H9 (cell line): ENCODE data around the gene MOV10L1. TPM values are rescaled to one million over a fixed set of nuclear protein-coding genes. Genes with fewer than 3 reads are reported as not detected.

Experiments used
- DNase-seq: peaks from one replicate; pipeline ENCODE4 v3.0.0-alpha.2; 2017
- H2AFZ ChIP-seq: one replicate; pipeline ENCODE4 v1.6.1; 2013; ENCODE audit warnings: mild to moderate bottlenecking, low read length, control low read depth, moderate library complexity
- H2AK5ac ChIP-seq: 2 replicates; pipeline ENCODE4 v1.6.1; 2013; ENCODE audit warnings: low read length, control low read depth, mixed read lengths; ENCODE audit not compliant: insufficient read length
- H2BK120ac ChIP-seq: one replicate; pipeline ENCODE4 v1.6.1; 2013; ENCODE audit warnings: low read depth, mild to moderate bottlenecking, low read length, control low read depth, inconsistent platforms; ENCODE audit not compliant: poor library complexity, severe bottlenecking
- H2BK12ac ChIP-seq: 2 replicates; pipeline ENCODE4 v1.6.1; 2013; ENCODE audit warnings: low read length, control low read depth, mixed read lengths, low read depth; ENCODE audit not compliant: insufficient read length
- H2BK15ac ChIP-seq: 2 replicates; pipeline ENCODE4 v1.6.1; 2013; ENCODE audit warnings: low read depth, low read length, control low read depth
- H2BK20ac ChIP-seq: one replicate; pipeline ENCODE4 v1.6.1; 2013; ENCODE audit warnings: low read depth, mild to moderate bottlenecking, low read length, control low read depth, inconsistent platforms; ENCODE audit not compliant: poor library complexity, severe bottlenecking
- H2BK5ac ChIP-seq: 2 replicates; pipeline ENCODE4 v1.6.1; 2013; ENCODE audit warnings: low read length, control low read depth, mixed read lengths; ENCODE audit not compliant: insufficient read length
- H3K14ac ChIP-seq: 2 replicates; pipeline ENCODE4 v1.6.1; 2013; ENCODE audit warnings: low read length, control low read depth; ENCODE audit not compliant: insufficient read depth
- H3K18ac ChIP-seq: 2 replicates; pipeline ENCODE4 v1.6.1; 2013; ENCODE audit warnings: low read depth, mild to moderate bottlenecking, mixed read lengths, low read length, control low read depth; ENCODE audit not compliant: insufficient read length
- H3K23ac ChIP-seq: 2 replicates; pipeline ENCODE4 v1.6.1; 2013; ENCODE audit warnings: low read length, control low read depth, mixed read lengths, low read depth; ENCODE audit not compliant: insufficient read length
- H3K23me2 ChIP-seq: 2 replicates; pipeline ENCODE4 v1.6.1; 2013; ENCODE audit warnings: low read depth, mild to moderate bottlenecking, mixed read lengths, low read length, control low read depth; ENCODE audit not compliant: insufficient read length, poor library complexity, severe bottlenecking
- H3K27ac ChIP-seq: 2 replicates; pipeline ENCODE4 v1.5.1; 2013; ENCODE audit warnings: low read length, control low read depth, mixed read lengths, low read depth; ENCODE audit not compliant: insufficient read length
- H3K27me3 ChIP-seq: 2 replicates; pipeline ENCODE4 v1.6.1; 2013; ENCODE audit warnings: low read length, control low read depth, inconsistent platforms; ENCODE audit not compliant: insufficient read depth
- H3K4ac ChIP-seq: 2 replicates; pipeline ENCODE4 v1.6.1; 2013; ENCODE audit warnings: low read depth, mild to moderate bottlenecking, control low read depth, inconsistent platforms, low read length, moderate library complexity
- H3K4me1 ChIP-seq: 2 replicates; pipeline ENCODE4 v1.6.1; 2013; ENCODE audit warnings: low read length, control low read depth, inconsistent platforms; ENCODE audit not compliant: insufficient read depth
- H3K4me2 ChIP-seq: 2 replicates; pipeline ENCODE4 v1.6.1; 2013; ENCODE audit warnings: low read length, control low read depth, mixed read lengths; ENCODE audit not compliant: insufficient read length, insufficient read depth
- H3K56ac ChIP-seq: 2 replicates; pipeline ENCODE4 v1.6.1; 2013; ENCODE audit warnings: low read depth, mild to moderate bottlenecking, mixed read lengths, low read length, control low read depth; ENCODE audit not compliant: insufficient read length
- H3K79me1 ChIP-seq: 2 replicates; pipeline ENCODE4 v1.6.1; 2013; ENCODE audit warnings: low read depth, mild to moderate bottlenecking, moderate library complexity, low read length, control low read depth, inconsistent platforms; ENCODE audit not compliant: insufficient read depth, poor library complexity, severe bottlenecking
- H3K79me2 ChIP-seq: 2 replicates; pipeline ENCODE4 v1.6.1; 2013; ENCODE audit warnings: low read length, control low read depth, inconsistent platforms; ENCODE audit not compliant: insufficient read depth
- H3K9ac ChIP-seq: 2 replicates; pipeline ENCODE4 v1.6.1; 2013; ENCODE audit warnings: low read length, control low read depth, mixed read lengths; ENCODE audit not compliant: insufficient read length; ENCODE audit errors: extremely low read depth
- H3K9me3 ChIP-seq: one replicate; pipeline ENCODE4 v1.6.1; 2013; ENCODE audit warnings: low read depth, low read length, inconsistent platforms; ENCODE audit not compliant: control insufficient read depth
- H3T11ph ChIP-seq: one replicate; pipeline ENCODE4 v1.6.1; 2013; ENCODE audit warnings: mild to moderate bottlenecking, low read length, control low read depth, inconsistent platforms
- H4K20me1 ChIP-seq: one replicate; pipeline ENCODE4 v1.6.1; 2013; ENCODE audit not compliant: control insufficient read depth, insufficient read length, insufficient read depth
- H4K5ac ChIP-seq: 2 replicates; pipeline ENCODE4 v1.6.1; 2013; ENCODE audit warnings: low read depth, mild to moderate bottlenecking, mixed read lengths, low read length, control low read depth; ENCODE audit not compliant: insufficient read length
- H4K8ac ChIP-seq: replicated peaks from 2 replicates; pipeline ENCODE4 v1.6.1; 2013; ENCODE audit warnings: low read length, control low read depth, mixed read lengths, low read depth; ENCODE audit not compliant: insufficient read length
- H4K91ac ChIP-seq: 2 replicates; pipeline ENCODE4 v1.6.1; 2013; ENCODE audit warnings: low read depth, mild to moderate bottlenecking, moderate library complexity, mixed read lengths, low read length, control low read depth; ENCODE audit not compliant: insufficient read length
- H3K27ac Mint-ChIP-seq, 3 experiments: 2 replicates in 2 of 3; 3 replicates in 1 of 3; pipeline ENCODE4 v1.8.0; 2020 to 2021; ENCODE audit warnings: mixed read lengths in 3 of 3, mild to moderate bottlenecking in 1 of 3, moderate library complexity in 1 of 3
- H3K27me3 Mint-ChIP-seq: 2 replicates; pipeline ENCODE4 v1.8.0; 2021; ENCODE audit warnings: low read depth, mild to moderate bottlenecking, moderate library complexity, mixed read lengths
- H3K36me3 Mint-ChIP-seq, 3 experiments: 2 replicates in 2 of 3; 3 replicates in 1 of 3; pipeline ENCODE4 v1.8.0; 2020 to 2021; ENCODE audit warnings: low read depth in 3 of 3, mixed read lengths in 3 of 3; ENCODE audit not compliant: insufficient read depth in 1 of 3
- H3K4me1 Mint-ChIP-seq, 2 experiments: 2 replicates each; pipeline ENCODE4 v1.8.0; 2020; ENCODE audit warnings: mixed read lengths in 2 of 2
- H3K4me3 Mint-ChIP-seq, 2 experiments: 2 replicates in 1 of 2; 3 replicates in 1 of 2; pipeline ENCODE4 v1.8.0; 2020 to 2021; ENCODE audit warnings: mild to moderate bottlenecking in 2 of 2, mixed read lengths in 2 of 2, moderate library complexity in 1 of 2
- H3K9me3 Mint-ChIP-seq, 2 experiments: 2 replicates in 1 of 2; 3 replicates in 1 of 2; pipeline ENCODE4 v1.8.0; 2020; ENCODE audit warnings: mild to moderate bottlenecking in 2 of 2, mixed read lengths in 2 of 2, moderate library complexity in 1 of 2
- CTCF ChIP-seq: fragments of 200-600 bp; sonication (generic); conservative IDR thresholded peaks from 3 replicates; pipeline ENCODE4 v1.8.0; 2021; ENCODE audit warnings: antibody characterized with exemption, mild to moderate bottlenecking
- WGBS: extraction: QIAGEN DNeasy Blood & Tissue Kit; methylation state at CpG from one replicate; pipeline ENCODE4 v1.1.7; 2013; ENCODE audit warnings: missing lambda C conversion rate, low lambda C conversion rate, mixed read lengths; ENCODE audit not compliant: insufficient read length; ENCODE audit errors: extremely low coverage; 5-methylcytosine and 5-hydroxymethylcytosine counted together
- total RNA-seq: library from RNA; stranded (reverse); gene quantifications from 2 replicates; pipeline ENCODE4 v1.2.1, GENCODE V29; 2021

Gene MOV10L1
- total RNA-seq, 1 experiment from 2014 or later, result not detected

- no peak overlapping the region for H2BK20ac ChIP-seq
- no peak overlapping the region for H2BK15ac ChIP-seq
- H2AFZ ChIP-seq, result no peak overlapping the region
- H3K14ac ChIP-seq, result no peak overlapping the region; the same call in 1 of the 2 replicates
- DNase-seq, result no peak
- no peak overlapping the region for H3K9ac ChIP-seq
- H3K27ac Mint-ChIP-seq, result peak overlapping the region in 2 of 3 experiments; percentile 68 to 81; a peak in 2 of 7 replicates
- H2AK5ac ChIP-seq, result no peak overlapping the region
- no peaks in the 10 kb centered on the region for H4K20me1 ChIP-seq
- peaks cover 13% of the 10 kb centered on the region for H3K23me2 ChIP-seq
- H3K4ac ChIP-seq, result no peak overlapping the region
- no peak overlapping the region for H2BK120ac ChIP-seq
- H3K27me3 ChIP-seq, result no peaks in the 10 kb centered on the region
- peaks cover 5% of the 10 kb centered on the region; the same call in 1 of the 2 replicates for H3K79me2 ChIP-seq
- no peak for TF ChIP-seq CTCF
- H3K9me3 Mint-ChIP-seq, result no peaks in the 10 kb centered on the region
- H3K4me2 ChIP-seq, result no peak overlapping the region
- no peak overlapping the region for H3K27ac ChIP-seq
- H3T11ph ChIP-seq, result no peak overlapping the region
- H3K27me3 Mint-ChIP-seq, result no peaks in the 10 kb centered on the region; the same call in 1 of the 2 replicates
- WGBS, result no CpG with 5 or more reads among the region's 4 CpGs
- no peaks in the 10 kb centered on the region for H3K4me1 ChIP-seq
- no peak overlapping the region for H4K8ac ChIP-seq
- H4K5ac ChIP-seq, result no peak overlapping the region
- peaks cover 7 to 22% of the 10 kb centered on the region in 2 experiments for H3K4me1 Mint-ChIP-seq
- H2BK5ac ChIP-seq, result no peak overlapping the region
- H3K9me3 ChIP-seq, result no peaks in the 10 kb centered on the region
- no peak overlapping the region for H2BK12ac ChIP-seq
- H3K79me1 ChIP-seq, result no peaks in the 10 kb centered on the region
- H3K56ac ChIP-seq, result no peak overlapping the region
- no peak overlapping the region for H3K18ac ChIP-seq
- H3K4me3 Mint-ChIP-seq, result no peak overlapping the region
- no peak overlapping the region for H4K91ac ChIP-seq
- H3K36me3 Mint-ChIP-seq, result peaks cover 6 to 8% (median 6%) of the 10 kb centered on the region in 3 experiments
- H3K23ac ChIP-seq, result no peak overlapping the region
Measured at GRCh38 chr22:50189849-50190181, 100.0 kb downstream of the MOV10L1 start.
